KMS-11 (cell line): ENCODE data around the gene PPP1R3C.

Experiments used
- H2AFZ ChIP-seq: fragments of 200-600 bp; sonication (generic); 2 replicates; pipeline ENCODE4 v1.6.1; 2016; ENCODE audit warnings: antibody characterized with exemption, mixed run types, low read depth
- H3K27ac ChIP-seq: fragments of 200-600 bp; sonication (generic); 2 replicates; pipeline ENCODE4 v1.6.1; 2016; ENCODE audit warnings: mild to moderate bottlenecking, mixed run types
- H3K27me3 ChIP-seq: fragments of 200-600 bp; sonication (generic); 2 replicates; pipeline ENCODE4 v1.6.1; 2017; ENCODE audit warnings: mild to moderate bottlenecking, low read depth, mixed run types, moderate library complexity; ENCODE audit not compliant: insufficient read depth
- H3K36me3 ChIP-seq: fragments of 200-600 bp; sonication (generic); 2 replicates; pipeline ENCODE4 v1.6.1; 2017; ENCODE audit warnings: mild to moderate bottlenecking, mixed run types; ENCODE audit not compliant: insufficient read depth
- H3K4me1 ChIP-seq: fragments of 200-600 bp; sonication (generic); 2 replicates; pipeline ENCODE4 v1.6.1; 2016; ENCODE audit warnings: mild to moderate bottlenecking, low read depth, mixed run types; ENCODE audit not compliant: poor library complexity, severe bottlenecking
- H3K4me2 ChIP-seq: fragments of 200-600 bp; sonication (generic); 2 replicates; pipeline ENCODE4 v1.7.0; 2016; ENCODE audit warnings: mild to moderate bottlenecking, mixed run types
- H3K4me3 ChIP-seq: fragments of 200-600 bp; sonication (generic); IDR thresholded peaks from 2 replicates; pipeline ENCODE4 v1.6.1; 2017; ENCODE audit warnings: low read depth, low read length, mixed read lengths; ENCODE audit not compliant: insufficient read depth
- H3K79me2 ChIP-seq: fragments of 200-600 bp; sonication (generic); 2 replicates; pipeline ENCODE4 v1.6.1; 2016; ENCODE audit warnings: low read depth, mixed run types; ENCODE audit not compliant: insufficient read depth
- H3K9ac ChIP-seq: fragments of 200-600 bp; sonication (generic); 2 replicates; pipeline ENCODE4 v1.6.1; 2016; ENCODE audit warnings: mild to moderate bottlenecking, mixed run types
- H4K20me1 ChIP-seq: fragments of 200-600 bp; sonication (generic); 2 replicates; pipeline ENCODE4 v1.6.1; 2016; ENCODE audit warnings: mild to moderate bottlenecking, mixed run types; ENCODE audit not compliant: insufficient read depth
- CTCF ChIP-seq: fragments of 200-600 bp; sonication (generic); conservative IDR thresholded peaks from 2 replicates; pipeline ENCODE4 v1.6.1; 2017; ENCODE audit warnings: low read depth, mild to moderate bottlenecking, antibody characterized with exemption, low read length, moderate library complexity, mixed read lengths

PPP1R3C gene

GRCh38 chr10:91614225-91614624, 18.6 kb downstream of the PPP1R3C start:
- Histone ChIP-seq H3K4me3 (no peak overlapping the region), H4K20me1 (no peaks in the 10 kb centered on the region), H3K4me1 (no peaks in the 10 kb centered on the region), H2AFZ (no peak overlapping the region), H3K36me3 (no peaks in the 10 kb centered on the region), H3K4me2 (no peak overlapping the region), H3K79me2 (no peaks in the 10 kb centered on the region), H3K27me3 (no peaks in the 10 kb centered on the region), H3K9ac (no peak overlapping the region), H3K27ac (no peak overlapping the region)
- TF ChIP-seq CTCF, result no peak

- H3K9ac ChIP-seq, result no peak overlapping the region
- no peak overlapping the region for H2AFZ ChIP-seq
- H3K4me3 ChIP-seq, result no peak overlapping the region
- H3K36me3 ChIP-seq, result no peaks in the 10 kb centered on the region
- H3K4me1 ChIP-seq, result no peaks in the 10 kb centered on the region
- no peaks in the 10 kb centered on the region for H3K27me3 ChIP-seq
- TF ChIP-seq CTCF, result no peak
- H3K4me2 ChIP-seq, result no peak overlapping the region
- no peaks in the 10 kb centered on the region for H4K20me1 ChIP-seq
- H3K79me2 ChIP-seq, result no peaks in the 10 kb centered on the region
- H3K27ac ChIP-seq, result no peak overlapping the region
Measured at GRCh38 chr10:91613411-91614187, 19.3 kb downstream of the PPP1R3C start.

- Histone ChIP-seq H3K27me3 (no peaks in the 10 kb centered on the region), H4K20me1 (no peaks in the 10 kb centered on the region), H3K36me3 (no peaks in the 10 kb centered on the region), H3K4me3 (no peak overlapping the region), H3K27ac (no peak overlapping the region), H3K4me2 (no peak overlapping the region), H3K9ac (no peak overlapping the region), H3K79me2 (no peaks in the 10 kb centered on the region), H2AFZ (no peak overlapping the region), H3K4me1 (no peaks in the 10 kb centered on the region)
- TF ChIP-seq CTCF, result no peak
Measured at GRCh38 chr10:91610919-91611318, 22.0 kb downstream of the PPP1R3C start.

GRCh38 chr10:91610444-91610843, 22.4 kb downstream of the PPP1R3C start:
- Histone ChIP-seq H2AFZ (no peak overlapping the region), H3K4me1 (no peaks in the 10 kb centered on the region), H3K4me3 (no peak overlapping the region), H4K20me1 (no peaks in the 10 kb centered on the region), H3K27ac (no peak overlapping the region), H3K9ac (no peak overlapping the region), H3K36me3 (no peaks in the 10 kb centered on the region), H3K79me2 (no peaks in the 10 kb centered on the region), H3K27me3 (no peaks in the 10 kb centered on the region), H3K4me2 (no peak overlapping the region)
- TF ChIP-seq CTCF, result no peak
